Measurements from ENCODE around the gene MFAP4.

The MFAP4 gene

GRCh38 chr17:19415806-19416775, 29.1 kb upstream of the MFAP4 start:
- no peak for DNase-seq (ENCODE audit: low read depth in 1 of 2, low spot score in 1 of 2)
- Histone ChIP-seq H3K4me3 (replicated peaks; ENCODE audit: insufficient read depth, low read length) (no peak overlapping the region), H3K27ac (replicated peaks) (no peak overlapping the region), H3K27me3 (ENCODE audit: insufficient read depth, poor library complexity, severe bottlenecking) (no peaks in the 10 kb centered on the region)
- no peak for TF ChIP-seq CTCF (IDR thresholded peaks at IDR 0.05; ENCODE audit: insufficient read depth, low read length)
- TF ChIP-seq REST (IDR thresholded peaks at IDR 0.05; ENCODE audit: insufficient replicate concordance, low read depth): no peak
- no peak for TF ChIP-seq SPI1 (IDR thresholded peaks at IDR 0.05; ENCODE audit: borderline replicate concordance, low read depth)
- TF ChIP-seq POLR2AphosphoS5 (IDR thresholded peaks at IDR 0.05; ENCODE audit: low read depth): no peak
- no peak for TF ChIP-seq GABPA (IDR thresholded peaks at IDR 0.05; ENCODE audit: low read depth)

GRCh38 chr17:19415311-19415710, 28.3 kb upstream of the MFAP4 start:
- no peak overlapping the region for H3K27ac ChIP-seq (replicated peaks)
- H3K4me3 ChIP-seq (replicated peaks; ENCODE audit: insufficient read depth, low read length): no peak overlapping the region
- no peaks in the 10 kb centered on the region for H3K27me3 ChIP-seq (ENCODE audit: insufficient read depth, poor library complexity, severe bottlenecking)
- no peak for TF ChIP-seq SPI1 (IDR thresholded peaks at IDR 0.05; ENCODE audit: borderline replicate concordance, low read depth)
- TF ChIP-seq GABPA (IDR thresholded peaks at IDR 0.05; ENCODE audit: low read depth): no peak
- no peak for TF ChIP-seq REST (IDR thresholded peaks at IDR 0.05; ENCODE audit: insufficient replicate concordance, low read depth)
- no peak for TF ChIP-seq POLR2AphosphoS5 (IDR thresholded peaks at IDR 0.05; ENCODE audit: low read depth)
- TF ChIP-seq CTCF (IDR thresholded peaks at IDR 0.05; ENCODE audit: insufficient read depth, low read length): no peak
- no peak for DNase-seq (ENCODE audit: low read depth in 1 of 2, low spot score in 1 of 2)

GRCh38 chr17:19414396-19415280, 27.6 kb upstream of the MFAP4 start:
- Histone ChIP-seq H3K4me3 (replicated peaks; ENCODE audit: insufficient read depth, low read length) (no peak overlapping the region), H3K27ac (replicated peaks) (no peak overlapping the region), H3K27me3 (ENCODE audit: insufficient read depth, poor library complexity, severe bottlenecking) (no peaks in the 10 kb centered on the region)
- no peak for DNase-seq (ENCODE audit: low read depth in 1 of 2, low spot score in 1 of 2)
- TF ChIP-seq POLR2AphosphoS5 (IDR thresholded peaks at IDR 0.05; ENCODE audit: low read depth): no peak
- TF ChIP-seq CTCF (IDR thresholded peaks at IDR 0.05; ENCODE audit: insufficient read depth, low read length): no peak
- no peak for TF ChIP-seq GABPA (IDR thresholded peaks at IDR 0.05; ENCODE audit: low read depth)
- no peak for TF ChIP-seq SPI1 (IDR thresholded peaks at IDR 0.05; ENCODE audit: borderline replicate concordance, low read depth)
- TF ChIP-seq REST (IDR thresholded peaks at IDR 0.05; ENCODE audit: insufficient replicate concordance, low read depth): no peak
